ENCODE results near the gene ARHGAP31.

ARHGAP31 gene

DNA sequence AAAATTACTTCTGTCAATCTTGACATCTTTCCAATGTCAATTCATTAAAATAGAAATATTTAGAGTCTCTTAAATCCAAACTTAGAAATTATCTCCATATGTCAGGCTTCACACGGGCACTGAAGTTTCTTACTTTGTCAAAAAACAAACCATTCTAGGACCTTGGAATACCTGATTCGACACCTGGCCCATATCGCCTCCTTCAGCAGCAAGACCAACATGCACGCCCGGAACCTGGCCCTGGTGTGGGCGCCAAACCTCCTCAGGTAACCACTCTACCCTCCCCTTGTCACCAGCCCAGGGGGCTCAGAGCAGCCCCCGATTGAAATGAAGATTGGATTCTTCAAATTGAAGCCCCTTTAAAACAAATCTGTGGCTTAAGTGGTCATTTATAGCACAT lies 88.0 kb downstream of the ARHGAP31 start:
- DNase-seq (ENCODE audit: low read depth in 2 of 2) = no peak

DNA sequence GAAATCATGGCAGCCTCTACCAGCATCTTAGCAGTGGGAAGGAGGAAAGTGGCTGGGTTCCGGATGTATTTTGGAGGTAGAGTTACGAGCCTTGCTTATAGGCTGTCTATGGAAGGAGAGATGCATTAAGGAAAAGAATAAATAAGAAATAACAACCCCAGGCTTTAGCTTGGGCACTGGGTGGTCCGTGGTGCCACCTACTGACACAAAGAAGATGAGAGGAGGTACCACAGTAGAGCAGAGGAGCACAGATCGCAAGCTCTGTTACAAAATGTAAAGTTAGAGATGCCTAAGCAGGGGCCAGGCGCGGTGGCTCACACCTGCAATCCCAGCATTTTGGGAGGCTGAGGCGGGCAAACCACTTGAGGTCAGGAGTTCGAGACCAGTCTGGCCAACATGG lies 94.4 kb downstream of the ARHGAP31 start:
- DNase-seq (ENCODE audit: low read depth in 2 of 2) = no peak

DNA sequence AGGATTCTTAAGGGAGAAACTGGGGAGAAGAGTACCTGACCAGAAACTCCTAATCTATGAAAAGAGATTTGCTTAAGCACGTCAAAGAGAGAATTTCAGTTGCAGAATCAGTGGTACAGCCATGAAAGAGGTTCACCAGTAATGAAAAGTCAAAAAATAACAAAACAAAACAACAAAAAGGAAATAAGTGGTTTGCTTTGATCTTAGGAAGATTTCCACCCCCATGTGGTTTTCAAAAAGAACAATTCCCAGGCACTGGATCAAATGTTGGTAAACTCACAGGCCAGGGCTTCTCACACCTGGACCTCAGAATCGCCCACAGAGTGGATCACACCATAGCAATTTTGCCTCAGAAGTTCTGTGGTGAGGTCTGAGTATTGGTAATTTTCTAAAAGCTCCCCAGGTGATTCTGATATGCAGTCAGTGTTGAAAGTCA lies 101.8 kb downstream of the ARHGAP31 start:
- DNase-seq (ENCODE audit: low read depth in 2 of 2) = no peak

DNA sequence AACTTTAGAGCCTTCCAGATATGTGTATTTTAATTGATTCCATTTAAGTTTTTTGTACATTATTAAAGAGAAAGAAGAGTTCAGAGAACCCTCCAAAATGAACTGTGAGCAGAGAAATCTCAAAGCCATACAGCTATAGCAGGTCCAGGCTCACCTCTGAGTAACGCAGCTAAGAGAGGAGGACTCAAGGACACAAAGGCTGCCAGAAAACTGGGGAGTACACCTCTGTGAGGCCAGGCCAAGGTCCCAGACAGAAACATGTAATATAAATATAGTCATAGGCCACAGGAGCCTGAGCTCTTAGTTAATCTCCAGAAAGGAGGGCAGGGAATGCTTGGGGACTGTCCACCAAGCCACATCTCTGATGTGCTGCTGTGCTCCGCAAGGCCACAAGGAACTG lies 102.7 kb downstream of the ARHGAP31 start:
- DNase-seq (ENCODE audit: low read depth in 2 of 2) = no peak

DNA sequence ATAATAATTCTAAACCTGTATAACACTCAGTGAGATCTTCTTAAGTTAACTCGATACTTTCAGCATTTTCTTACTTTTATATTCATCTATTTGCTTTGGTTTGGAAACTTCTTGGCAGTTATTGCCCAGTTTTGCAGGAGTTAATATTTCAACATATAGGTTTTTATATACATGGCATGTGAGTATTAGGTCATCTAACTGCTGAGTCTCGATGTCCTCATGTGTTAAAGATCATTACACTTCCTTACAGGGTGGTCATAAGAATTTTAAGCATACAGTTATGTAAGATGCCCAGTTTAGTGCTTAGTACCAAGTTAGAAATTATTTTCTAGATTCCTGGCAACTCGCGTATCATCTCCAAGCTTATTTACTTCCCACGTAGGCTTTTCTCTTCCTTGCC lies 106.3 kb downstream of the ARHGAP31 start:
- DNase-seq (ENCODE audit: low read depth in 2 of 2) = no peak

DNA sequence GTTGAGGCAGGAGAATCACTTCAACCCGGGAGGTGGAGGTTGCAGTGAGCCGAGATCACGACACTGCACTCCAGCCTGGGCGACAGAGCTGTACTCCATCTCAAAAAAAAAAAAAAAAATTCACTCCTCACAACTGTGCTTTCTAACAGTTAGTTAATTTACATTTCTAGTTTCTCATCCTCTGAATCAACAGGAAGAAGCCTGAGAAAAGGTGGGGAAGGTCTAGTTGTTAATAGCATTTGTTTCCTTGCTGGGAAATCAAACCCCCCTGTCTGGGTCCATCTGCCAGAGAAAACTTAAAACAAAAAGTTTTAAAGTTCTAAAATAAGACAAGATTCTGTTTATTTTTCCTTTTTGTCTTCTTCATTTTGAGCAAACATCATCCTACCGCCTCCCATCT lies 106.9 kb downstream of the ARHGAP31 start:
- DNase-seq (ENCODE audit: low read depth in 2 of 2) = no peak

DNA sequence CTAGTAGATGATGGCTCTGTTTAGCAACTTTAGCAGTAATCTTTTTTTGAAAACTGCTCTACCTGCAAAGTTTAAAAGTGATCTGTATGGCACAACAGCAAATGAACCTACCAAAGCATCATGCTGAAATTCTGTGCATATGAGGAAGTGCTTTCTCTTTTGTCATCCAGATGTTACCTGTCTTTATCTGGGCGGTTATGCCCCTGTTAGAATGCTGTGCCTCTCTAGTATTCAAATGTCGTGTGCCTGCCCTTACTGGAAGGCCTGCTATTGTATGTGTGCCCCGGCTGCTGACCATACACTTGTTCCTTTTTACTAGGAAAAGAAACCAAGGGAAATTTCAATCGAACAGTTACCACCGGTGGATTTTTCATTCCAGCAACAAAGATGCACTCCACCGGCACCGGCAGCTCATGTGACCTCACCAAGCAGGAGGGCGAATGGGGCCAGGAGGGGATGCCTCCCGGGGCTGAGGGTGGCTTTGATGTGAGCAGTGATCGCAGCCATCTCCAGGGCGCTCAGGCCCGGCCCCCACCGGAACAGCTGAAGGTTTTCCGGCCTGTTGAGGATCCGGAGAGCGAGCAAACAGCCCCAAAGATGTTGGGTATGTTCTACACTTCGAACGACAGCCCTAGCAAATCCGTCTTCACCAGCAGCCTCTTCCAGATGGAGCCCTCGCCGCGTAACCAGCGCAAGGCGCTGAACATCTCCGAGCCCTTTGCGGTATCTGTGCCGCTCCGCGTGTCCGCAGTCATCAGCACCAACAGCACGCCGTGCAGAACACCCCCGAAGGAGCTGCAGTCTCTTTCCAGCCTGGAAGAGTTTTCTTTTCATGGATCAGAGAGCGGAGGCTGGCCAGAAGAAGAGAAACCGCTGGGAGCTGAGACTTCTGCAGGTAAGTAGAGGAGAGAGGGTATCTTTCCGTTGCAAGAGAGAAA lies 107.6 kb downstream of the ARHGAP31 start:
- no peak for DNase-seq (ENCODE audit: low read depth in 2 of 2)

DNA sequence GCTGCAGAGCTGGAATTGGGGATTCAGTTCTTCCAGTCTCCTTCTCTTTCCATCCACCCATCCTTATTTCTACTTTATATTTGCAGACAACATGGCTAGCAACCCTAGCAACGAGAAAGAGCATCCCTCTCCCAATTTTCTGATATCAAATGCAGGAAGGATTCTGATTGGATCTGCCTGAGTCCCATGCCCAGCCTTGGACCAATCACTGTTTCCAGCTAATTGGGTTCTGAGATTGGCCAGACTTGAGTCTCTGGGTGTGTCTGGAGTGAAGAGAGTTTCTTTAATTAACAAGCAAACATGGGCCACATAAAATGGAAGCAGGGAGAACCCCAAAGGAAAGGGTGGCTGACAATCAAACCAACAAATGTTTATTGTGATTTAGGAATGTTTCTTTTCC lies 108.6 kb downstream of the ARHGAP31 start:
- no peak for DNase-seq (ENCODE audit: low read depth in 2 of 2)

DNA sequence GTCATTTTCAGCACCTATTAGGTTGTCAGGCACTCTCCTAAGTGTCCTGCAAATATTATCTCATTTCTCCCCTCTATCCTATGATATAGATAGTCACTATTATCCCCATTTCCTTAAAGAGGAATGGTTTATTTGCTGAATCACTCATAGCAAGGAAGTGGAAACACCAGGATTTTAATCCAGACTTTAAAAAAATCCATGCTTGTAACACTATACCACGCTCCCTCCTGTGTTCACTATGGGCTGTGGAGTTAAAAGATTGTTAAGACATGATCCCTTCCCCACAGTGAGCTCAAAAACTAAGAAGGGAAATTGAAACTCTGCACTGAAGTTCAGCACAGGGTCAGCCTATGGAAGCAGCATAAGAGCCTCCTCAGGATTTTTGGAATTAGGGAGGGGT lies 109.0 kb downstream of the ARHGAP31 start:
- DNase-seq (ENCODE audit: low read depth in 2 of 2) = no peak

DNA sequence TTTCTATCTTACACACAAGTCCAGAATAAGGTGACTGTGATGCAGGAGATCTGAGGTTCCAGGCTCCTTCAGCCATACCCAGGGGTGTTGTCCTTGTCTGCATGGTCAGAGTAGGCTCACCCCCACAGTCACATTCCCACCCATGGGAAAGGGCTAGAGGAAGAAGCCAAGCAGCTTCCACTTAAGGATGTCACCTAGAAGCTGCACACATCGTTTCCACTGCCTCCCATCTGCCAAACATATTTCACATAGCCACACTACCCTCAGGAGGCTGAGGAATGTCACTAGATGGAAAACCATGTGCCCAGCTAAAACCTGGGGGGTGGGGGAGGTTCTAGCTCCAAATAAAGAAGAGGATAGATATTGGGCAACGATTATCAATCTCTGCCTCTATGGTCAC lies 111.1 kb downstream of the ARHGAP31 start:
- DNase-seq (ENCODE audit: low read depth in 2 of 2) = no peak

DNA sequence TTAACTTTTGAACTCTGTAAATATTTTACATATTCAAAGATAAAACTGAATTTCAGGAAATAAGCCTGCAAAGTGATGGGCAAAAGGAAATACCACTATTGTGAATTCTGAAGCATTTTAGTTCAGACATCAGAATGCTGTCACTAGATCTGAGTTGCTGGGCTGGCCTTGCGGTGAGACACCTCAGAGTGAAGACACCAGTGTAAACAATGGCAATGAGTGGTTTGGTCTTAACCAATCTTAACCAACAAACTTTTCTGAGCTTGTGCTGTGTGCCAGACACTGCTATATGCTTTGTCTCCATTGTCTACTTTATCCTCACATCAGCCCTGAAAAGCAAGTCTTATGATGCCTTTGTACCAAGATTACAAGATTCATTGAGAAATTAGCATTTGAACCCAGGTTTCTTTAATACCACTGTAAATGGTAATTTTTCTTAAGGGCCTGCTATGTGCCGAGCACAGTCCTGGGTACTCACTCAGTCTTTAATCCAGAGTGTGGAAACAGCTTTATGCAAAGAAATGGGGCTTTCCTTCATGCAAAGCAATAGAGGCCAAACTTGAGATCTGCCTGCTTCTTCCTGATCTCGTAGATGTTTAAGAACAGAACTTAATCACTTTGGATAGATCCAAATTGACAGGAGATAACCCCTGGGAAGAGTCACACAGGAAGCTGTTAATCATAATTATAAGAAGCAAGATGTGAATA lies 114.2 kb downstream of the ARHGAP31 start:
- DNase-seq (ENCODE audit: low read depth in 2 of 2) = no peak

DNA sequence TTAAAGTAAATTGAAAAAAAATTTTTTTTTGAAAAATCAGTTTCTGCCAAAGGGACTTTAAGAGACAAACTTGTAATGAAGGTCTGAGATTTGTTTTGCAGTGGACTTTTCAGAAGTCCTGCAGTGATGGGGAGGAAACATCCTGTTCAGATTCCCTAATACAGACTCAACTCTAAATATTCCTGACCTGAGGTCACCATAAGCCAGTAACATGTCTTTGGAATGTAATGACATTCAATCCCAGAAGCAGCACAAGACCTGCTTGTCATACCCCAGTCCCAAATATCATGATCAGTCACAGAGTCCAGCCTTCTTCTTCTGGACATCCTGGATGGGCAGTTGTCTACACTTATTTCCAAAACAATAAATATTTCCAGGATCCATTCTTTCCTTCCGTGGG lies 115.7 kb downstream of the ARHGAP31 start:
- no peak for DNase-seq (ENCODE audit: low read depth in 2 of 2)

DNA sequence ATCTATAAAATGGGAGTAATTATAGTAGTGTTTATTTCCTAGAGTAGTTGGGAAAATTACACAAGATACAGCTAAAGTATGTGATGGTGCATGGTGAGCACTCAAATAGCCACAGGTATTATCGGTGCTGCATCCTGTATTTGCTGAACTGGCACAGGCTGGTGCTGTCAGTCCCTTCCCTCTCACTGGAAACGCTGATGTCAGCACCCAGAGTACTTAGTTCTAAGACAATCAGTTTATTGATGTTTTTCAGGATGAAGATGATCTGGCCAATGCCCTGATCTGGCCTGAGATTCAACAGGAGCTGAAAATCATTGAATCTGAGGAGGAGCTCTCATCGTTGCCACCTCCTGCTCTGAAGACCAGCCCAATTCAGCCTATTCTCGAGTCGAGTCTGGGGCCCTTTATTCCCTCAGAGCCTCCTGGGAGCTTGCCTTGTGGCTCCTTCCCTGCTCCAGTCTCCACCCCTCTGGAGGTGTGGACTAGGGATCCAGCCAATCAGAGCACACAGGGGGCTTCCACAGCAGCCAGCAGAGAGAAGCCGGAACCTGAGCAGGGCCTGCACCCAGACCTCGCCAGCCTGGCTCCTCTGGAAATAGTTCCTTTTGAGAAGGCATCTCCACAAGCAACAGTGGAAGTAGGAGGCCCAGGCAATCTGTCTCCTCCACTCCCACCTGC lies 119.6 kb downstream of the ARHGAP31 start:
- DNase-seq (ENCODE audit: low read depth in 2 of 2) = no peak

DNA sequence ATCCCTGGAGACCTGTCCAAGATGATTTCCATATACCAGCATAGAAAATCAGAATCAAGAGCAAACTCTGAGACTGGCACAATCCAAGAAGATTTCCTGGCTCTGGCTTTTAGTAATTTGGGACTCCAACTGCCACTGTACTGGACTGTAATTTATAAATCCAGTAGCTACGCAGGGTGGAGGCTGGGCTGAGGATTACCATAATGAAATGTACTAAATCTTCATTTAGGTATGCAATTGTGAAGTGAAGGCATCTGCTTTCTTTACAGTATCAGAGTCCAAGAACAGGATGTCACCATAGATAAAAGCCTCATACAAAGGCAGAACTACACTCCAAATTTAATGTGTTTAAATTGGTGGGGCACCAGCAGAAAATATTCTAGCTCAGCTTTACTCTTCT lies 122.7 kb downstream of the ARHGAP31 start:
- DNase-seq (ENCODE audit: low read depth in 2 of 2) = no peak

DNA sequence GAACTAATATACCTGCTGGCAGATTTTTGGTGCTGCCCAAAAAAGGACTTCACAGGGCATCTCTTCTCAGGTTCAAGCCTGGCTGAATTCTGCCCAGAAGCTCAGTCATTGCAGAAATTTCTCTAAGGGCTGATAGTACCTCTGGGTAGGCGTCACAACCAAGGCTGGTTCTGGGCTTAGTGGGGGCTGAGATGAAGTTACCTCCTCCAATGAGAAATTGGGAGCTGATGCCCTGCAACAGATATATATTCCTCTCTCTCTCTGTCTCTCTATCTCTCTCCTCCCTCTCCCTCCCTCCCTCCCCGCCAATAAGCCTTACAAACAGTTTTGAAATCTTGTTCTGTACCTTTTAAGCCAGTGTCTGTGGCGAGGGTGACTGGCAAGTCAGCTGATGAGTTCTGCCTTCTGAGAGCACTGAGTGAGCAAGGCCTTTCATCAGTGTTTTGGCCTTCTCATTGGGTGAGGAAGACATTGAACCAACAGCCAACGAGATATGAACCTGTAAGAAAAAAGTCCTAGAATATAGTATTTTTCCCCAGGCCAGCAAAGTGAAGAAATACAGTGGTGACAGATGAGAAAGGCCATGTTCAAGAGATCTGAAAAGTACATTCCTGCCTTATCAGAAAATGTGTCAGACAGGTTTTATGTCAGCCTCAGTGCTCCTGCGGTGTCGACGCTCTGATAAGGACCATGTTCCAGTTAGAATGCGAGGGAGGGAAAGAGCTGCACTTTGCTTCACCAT lies 123.8 kb downstream of the ARHGAP31 start:
- no peak for DNase-seq (ENCODE audit: low read depth in 2 of 2)

DNA sequence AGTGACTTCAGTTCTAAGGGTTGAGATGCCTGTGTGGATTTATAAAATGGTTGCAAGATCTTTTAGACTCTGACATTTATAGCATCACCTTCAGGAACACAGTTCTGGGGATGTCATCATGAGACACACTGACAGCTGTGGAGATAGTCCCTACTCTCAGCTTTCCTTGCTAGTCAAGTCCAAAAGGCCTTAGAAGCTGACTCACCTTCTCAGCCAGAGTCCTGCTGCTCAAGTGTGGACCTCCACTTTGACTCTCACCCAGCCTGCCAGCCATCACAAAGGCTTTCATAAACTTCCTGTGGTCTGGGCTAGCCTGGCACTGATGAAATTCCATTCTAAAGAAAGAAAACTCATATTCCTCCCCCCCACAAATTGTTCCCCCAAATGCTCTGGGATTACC lies 124.5 kb downstream of the ARHGAP31 start:
- no peak for DNase-seq (ENCODE audit: low read depth in 2 of 2)

DNA sequence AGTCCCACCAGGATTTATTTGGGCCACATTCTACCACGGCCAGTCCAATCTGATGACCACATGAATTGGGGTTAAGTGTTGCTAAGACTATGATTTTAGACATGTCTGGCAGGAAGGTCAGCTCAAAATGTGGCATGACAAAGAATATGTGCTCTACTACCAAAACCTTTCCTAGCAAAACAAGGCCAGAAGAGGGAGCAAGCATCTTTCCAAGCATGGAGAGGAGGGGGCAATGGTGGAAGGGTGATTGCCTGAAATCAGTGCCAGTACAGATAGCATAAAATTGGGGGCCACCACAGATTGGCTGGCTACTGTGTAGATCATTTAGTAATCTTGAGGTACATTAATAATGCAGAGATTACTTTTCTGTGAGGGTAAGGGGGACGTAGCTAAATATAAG lies 126.0 kb downstream of the ARHGAP31 start:
- no peak for DNase-seq (ENCODE audit: low read depth in 2 of 2)

DNA sequence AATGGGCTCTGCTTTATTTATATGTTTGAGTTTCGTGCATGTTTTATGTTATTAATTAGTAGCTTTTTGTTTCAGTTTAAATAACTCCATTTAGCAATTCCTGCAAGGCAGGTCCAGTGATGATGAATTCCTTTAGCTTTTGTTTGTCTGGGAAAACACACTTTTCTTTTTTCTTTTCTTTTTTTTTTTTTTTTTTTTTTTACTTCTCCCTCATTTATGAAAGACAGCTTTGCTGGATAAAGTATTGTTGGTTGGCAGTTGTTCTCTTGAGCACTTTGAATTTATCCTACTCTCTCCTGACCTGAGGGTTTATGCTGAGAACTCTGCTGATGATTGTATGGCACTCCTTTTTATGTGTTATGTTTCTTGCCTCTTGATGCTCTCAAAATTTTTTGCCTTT lies 133.5 kb downstream of the ARHGAP31 start:
- no peak for DNase-seq (ENCODE audit: low read depth in 2 of 2)

DNA sequence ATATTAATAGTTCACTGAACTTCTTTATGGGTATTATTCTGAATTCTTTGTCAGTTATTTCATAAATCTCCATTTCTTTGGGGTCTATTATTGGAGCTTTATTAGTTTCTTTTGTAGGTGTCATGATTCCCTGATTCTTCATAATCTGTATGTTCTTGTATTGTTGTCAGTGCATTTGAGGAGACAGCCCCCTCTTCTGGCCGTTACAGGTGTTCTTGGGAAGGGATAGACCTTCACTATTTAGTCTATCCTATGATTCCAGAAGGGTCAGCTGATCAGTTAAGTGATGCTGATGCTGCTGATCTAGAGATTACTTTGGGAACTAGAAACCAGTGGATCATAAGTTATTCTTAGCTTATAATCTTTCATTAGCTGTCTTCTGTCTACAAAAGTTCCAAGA lies 134.4 kb downstream of the ARHGAP31 start:
- DNase-seq (ENCODE audit: low read depth in 2 of 2) = no peak

DNA sequence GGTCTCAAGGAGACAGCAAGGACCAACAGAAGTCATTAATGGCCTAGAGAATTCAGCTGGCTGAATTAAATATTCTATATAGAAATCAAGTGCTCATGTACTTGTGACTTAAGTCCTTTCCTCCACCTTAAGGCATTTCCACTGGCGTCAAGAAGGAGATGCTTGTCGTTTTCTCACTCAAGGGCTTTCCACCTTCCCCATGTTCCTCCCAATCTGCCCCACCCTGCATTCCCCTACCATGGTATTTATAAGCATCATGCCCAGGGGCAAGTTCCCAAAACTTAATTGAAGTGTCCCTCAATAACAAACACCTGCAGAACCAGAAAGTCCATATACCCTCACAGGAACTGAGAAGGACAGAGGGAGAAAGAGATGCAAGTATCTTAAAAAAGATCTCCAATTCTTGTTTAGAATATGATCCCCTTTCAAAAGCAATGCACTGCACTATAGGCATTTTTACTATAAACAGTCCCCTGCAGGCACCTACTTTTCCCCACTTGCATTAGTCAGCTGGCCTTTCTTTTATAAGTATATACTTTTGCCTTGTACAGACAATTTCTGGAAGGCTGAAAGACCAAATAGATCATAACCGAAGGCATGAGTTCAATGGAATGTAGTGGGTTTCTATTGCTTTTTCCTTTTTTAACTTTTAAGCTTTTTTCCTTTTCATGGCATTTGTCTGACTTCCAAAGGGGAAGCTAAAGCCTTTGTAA lies 139.6 kb downstream of the ARHGAP31 start:
- no peak for DNase-seq (ENCODE audit: low read depth in 2 of 2)

DNA sequence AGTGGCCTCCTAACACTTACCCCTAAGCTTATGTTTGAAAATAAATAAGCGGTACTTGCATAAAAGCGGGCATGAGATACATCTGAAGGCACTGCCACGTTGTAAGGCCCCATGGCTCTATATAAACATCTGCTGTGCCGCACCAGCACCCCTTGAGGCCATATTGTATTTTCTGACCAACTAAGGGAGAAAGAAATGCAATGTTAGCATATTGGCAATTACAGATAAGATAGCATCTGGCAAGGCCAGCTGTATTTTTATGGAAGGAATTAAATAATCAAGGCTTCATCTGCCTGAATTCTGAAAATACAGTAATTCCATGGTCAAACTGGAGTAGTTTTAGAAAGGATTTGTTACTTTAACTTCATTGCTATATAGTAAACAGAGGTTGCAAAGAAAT lies 140.5 kb downstream of the ARHGAP31 start:
- no peak for DNase-seq (ENCODE audit: low read depth in 2 of 2)

Data from stimulated activated CD8-positive, alpha-beta memory T cell treated with anti-CD3 and anti-CD28 coated beads, Interleukin-2, amount 100 ng/mL, for 48 hours (primary cell).